Glomerular endothelial cell (primary cell): Measurements from ENCODE around the gene DENND1A. TPM values are rescaled to one million over a fixed set of nuclear protein-coding genes. Genes with fewer than 3 reads are reported as not detected.
"Not testable (repeated sequence)": the region's sequence is repeated elsewhere in the genome, so short reads cannot be mapped to it uniquely, and the experiment has no call there.

Experiments used
- DNase-seq: peaks from one replicate; pipeline ENCODE4 v3.0.0-alpha.2; 2011; ENCODE audit warnings: low read depth, low spot score; ENCODE audit errors: extremely low read depth
- total RNA-seq: library from RNA; depleted of rRNA; stranded (reverse); fragments of >200 nt; gene quantifications from 2 replicates; pipeline ENCODE4 v1.2.3, GENCODE V29; 2015

Gene DENND1A
- total RNA-seq, 1 donor from 2014 or later: 18.1 TPM

DNA sequence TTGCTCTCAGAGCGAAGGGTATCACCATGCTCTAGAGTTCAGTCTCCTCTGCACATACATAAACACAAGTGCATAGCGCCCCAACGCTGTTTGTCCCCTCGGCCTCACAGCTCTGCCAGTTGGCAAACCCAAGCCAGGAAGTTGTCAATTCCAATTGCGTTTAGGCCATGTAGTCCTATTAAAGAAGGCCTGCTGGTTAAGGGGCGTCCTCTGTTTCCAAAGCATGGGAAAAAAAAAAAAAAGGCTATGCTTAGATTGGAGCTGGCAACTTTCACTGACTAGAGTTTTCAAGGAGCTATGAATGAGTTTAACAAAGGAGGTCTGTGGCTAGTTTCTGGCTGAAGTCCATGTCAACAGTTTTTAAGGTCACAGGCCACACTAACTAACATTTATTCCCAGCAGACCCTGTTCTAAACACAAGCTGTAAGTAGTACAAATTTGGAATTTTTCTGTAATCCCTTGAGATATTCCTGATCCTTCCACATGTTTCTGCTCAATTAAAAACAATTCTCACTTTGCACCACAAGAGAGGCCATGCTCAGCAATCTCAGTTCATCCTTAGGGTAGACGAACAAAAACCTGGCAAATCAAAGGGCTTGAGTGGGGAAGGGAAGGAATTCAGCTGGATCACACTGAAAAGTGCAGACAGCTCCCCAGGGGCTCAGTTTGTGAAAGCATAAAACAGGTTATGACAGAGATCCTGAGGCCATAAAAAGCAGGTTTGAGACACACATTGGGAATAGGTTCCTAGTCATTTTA is 187.7 kb downstream of the DENND1A start:
- DNase-seq: no peak

DNA sequence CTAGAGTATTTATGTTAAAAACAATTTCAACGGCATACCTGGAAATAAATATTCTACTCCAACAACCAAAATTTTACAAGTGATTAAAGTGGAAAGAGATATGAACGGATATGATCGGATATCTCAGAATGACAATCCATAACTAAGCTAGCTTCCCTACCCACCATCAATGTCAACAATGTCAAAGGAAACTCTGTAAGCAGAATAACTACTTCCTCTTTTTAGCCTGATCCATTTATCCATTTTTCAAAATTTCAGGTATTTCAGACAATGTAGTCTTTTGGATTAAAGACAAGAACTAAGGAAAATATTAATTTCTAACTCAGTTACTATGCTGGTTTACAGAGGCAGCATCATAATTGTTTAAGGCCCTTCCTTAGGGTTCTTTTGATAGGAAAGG is 188.7 kb downstream of the DENND1A start:
- DNase-seq: no peak

DNA sequence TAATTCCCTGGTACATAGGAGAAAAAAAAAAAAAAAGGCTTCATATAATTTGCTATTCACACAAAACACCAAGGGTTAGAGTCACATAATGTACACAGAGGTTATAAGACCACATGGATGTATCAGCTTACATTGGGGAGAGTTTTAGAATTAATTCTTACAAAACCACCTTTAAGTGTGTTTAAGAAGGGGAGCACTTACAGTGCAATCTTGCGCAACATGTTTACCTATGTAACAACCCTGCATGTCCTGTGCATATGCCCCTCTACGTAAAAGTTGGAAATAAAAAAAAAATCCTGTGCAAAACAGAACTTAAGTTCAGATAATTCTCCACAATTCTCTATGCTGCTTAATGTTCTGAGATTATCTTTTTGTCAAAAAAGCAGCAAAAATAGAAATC is 190.0 kb downstream of the DENND1A start:
- no peak for DNase-seq

- no peak for DNase-seq
Measured at GRCh38 chr9:123739387-123739786, 190.5 kb downstream of the DENND1A start.

DNA sequence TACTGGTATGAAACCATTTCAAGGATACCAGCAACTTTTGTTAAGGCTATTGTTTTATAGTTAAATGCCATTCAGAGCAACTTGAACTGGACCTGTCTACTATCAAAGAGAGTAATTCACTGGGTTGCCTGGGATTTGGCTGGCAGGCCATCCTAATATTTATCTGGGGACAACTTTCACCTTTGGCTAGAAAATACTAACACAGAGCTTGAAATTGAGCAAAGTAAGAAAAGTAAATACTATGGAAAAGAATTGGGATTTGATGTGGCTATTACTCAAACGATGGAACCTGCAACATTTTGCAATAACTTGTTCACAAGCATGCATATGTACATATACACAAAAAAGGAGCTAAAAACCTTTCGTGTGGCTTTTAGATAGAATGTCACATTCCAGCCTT is 191.3 kb downstream of the DENND1A start:
- DNase-seq: no peak

DNA sequence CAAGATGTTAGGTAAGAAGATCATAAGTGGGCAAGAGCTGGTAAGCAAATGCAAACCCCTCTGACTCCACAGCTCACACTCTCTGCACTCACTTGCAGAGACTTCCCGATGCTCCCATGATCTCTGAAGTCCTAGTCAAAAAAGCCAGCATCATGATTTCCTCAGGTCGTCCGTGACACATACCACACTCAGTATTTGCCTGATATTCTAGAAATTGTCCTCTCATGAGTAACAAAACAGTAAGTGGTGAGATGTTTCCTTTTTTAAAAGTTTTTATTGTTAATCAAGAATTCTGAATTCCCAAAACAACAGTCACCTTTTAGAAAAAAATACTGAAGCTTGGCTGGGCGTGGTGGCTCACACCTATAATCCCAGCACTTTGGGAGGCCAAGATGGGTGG is 194.6 kb downstream of the DENND1A start:
- DNase-seq: no peak

GRCh38 chr9:123728571-123728970 is 201.4 kb downstream of the DENND1A start:
- DNase-seq: not testable (repeated sequence)

DNA sequence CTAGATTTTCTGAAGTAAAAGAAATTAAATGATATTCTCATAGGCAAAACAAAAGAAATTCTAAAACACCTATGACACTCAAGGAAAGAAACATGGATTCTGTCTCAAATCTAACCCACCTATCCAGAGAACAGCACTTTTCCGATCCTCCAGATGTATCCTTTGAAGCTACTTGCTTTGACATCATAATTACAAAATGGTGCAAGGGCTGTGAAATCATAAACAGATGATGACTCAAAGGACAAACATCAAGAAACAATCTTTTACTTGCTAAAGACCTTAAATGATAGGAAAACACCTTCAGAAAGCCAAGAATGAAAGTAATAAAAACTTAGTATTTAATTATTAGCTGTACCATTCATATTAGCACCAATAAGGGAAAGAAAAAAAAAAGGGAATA is 202.6 kb downstream of the DENND1A start:
- no peak for DNase-seq

DNA sequence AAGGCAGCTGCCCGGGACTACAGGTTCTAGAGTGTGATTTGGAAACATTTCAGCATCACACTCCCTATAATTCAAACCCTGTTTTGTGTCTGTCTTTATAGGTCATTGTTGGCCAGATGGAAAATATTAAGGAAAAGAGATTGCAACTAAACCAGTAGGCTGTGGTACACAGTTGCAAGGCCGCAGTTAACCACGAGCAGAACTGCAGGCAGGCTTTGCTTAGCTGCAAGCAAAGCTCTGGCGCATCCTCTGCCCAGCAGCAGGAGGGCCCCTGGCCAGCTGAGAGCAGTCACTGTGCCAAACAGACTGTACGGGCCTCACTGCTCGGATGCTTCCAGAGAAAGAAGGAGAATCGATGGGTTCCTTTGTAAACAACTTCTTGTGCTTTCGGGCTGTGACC is 204.5 kb downstream of the DENND1A start:
- DNase-seq: no peak

DNA sequence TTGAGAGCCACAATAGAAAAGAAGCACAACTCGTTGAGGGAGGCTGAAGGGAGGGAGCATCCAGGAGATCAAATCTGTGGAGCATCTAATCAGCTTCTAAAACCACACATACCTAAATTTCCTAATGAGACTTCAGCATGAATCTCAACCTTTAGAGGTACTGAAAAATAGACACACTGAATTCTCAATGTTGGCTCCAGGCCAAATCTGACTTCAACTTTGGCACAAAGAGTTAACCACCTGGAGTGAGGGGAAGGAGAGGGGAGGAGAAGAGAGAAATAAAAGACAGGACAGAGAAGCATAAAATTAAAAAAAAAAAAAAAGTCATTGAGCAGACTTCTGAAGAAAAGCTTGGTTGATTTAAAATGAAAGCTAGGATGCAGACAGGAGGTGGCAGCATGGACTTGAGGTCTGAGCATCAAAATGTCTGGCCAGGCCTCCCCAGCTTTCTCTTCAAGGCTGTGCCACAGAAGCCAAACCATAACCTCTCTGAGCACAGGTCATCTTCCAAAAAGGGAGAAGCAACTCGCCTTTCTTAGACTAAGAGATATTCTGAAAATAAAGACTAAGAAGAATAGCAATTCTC is 205.6 kb downstream of the DENND1A start:
- DNase-seq: peak; percentile 3

DNA sequence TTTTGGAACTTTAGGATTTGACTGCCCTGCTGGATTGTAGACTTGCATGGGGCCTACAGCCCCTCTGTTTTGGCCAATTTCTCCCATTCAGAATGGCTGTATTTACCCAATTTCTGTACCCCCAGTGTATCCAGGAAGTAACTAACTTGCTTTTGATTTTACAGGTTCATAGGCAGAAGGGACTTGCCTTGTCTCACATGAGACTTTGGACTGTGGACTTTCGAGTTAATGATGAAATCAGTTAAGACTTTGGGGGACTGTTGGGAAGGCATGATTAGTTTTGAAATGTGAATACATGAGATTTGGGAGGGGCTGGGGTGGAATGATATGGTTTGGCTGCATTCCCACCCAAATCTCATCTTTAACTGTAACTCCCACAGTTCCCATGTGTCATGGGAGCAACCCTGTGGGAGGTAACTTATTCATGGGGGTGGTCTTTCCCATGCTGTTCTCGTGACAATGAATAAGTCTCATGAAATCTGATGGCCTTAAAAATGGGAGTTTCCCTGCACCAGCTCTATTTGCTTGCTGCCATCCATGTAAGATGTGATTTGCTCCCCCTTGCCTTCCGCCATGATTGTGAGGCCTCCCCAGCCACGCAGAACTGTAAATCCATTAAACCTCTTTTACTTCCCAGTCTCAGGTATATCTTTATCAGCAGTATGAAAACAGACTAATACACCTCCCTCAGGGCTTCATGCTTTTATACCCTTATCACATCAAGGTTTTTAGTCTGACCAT is 206.6 kb downstream of the DENND1A start:
- DNase-seq: no peak

- no peak for DNase-seq
Measured at GRCh38 chr9:123722378-123722777, 207.5 kb downstream of the DENND1A start.

DNA sequence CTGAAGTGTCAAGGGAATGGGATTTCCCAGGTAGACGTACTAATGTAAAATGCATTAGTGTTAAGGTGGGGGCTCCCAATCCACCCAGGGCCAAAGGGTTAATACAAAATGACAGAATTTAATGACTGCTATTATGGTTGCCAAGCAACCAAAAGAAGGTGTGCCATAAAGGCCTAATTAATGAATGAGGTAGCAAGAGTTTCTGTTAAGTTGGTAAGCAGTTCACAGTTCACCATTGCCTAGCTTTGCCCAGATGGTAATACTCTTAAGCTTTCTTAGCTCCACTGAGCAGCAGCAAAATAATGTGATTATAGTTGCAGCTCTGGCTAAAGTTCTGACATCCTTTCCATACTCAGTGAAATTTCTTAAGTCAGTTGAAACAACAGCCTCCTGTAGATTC is 211.7 kb downstream of the DENND1A start:
- no peak for DNase-seq

DNA sequence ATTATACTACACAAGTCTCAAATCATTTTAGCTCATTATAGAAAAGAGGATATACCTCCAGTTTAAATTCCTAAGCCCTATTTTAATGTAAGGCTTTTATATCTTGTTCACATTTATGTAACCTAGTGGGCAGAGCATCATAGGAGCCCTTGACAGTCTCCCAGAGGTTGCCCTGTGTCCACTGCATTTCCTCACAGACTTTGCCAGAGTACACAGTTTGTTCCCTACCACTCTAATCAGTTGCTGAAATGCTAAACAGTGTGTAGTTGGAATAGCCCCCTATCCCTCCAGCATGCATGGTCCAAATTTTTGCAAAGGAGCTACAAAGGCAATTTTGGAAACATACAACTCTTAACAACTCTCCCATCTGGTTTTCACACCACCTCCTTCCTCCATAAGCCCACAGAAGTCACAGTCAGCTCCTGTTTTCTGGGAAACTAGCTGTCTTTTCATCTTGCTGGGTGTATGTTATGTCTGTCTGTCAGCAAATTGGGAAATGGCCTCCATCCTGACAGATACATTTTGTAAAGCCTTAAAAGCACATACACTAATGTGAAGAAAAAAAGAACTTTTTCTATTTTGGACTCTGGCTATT is 212.2 kb downstream of the DENND1A start:
- no peak for DNase-seq

DNA sequence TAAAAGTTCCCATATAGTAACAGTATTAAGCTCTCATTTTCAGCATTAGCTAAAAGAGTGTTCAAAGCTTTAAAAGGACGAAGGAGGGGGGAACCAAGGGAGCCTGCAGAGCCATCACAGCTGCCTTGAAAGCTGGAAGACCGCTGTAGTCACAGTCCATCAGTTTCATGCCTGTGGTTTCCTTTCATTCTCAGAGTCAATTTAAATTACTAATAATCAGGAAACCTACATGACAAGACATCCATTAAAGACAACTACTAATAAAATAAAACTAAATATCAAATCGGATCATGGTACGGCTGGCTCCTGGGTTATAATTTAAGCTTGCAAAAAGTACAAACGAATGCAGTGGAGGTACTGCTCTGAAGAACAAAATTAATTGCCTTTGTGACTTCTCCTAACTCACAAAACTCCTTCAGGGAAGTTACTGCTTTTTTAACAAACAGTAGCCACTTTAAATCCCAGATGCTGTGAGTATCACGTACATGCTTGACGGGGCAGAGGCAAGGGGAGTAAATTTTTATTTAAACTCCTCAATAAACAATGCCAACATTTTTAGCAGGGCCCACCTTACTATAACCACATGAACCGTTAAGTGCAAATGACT is 213.5 kb downstream of the DENND1A start:
- no peak for DNase-seq

- no peak for DNase-seq
Measured at GRCh38 chr9:123715258-123715657, 214.7 kb downstream of the DENND1A start.

GRCh38 chr9:123713282-123713681 is 216.6 kb downstream of the DENND1A start:
- DNase-seq: no peak

- no peak for DNase-seq
Measured at GRCh38 chr9:123712399-123712798, 217.5 kb downstream of the DENND1A start.

GRCh38 chr9:123710299-123710698 is 219.6 kb downstream of the DENND1A start:
- DNase-seq: peak; percentile 7

- no peak for DNase-seq
Measured at GRCh38 chr9:123702483-123702882, 227.4 kb downstream of the DENND1A start.

GRCh38 chr9:123697686-123698085 is 232.2 kb downstream of the DENND1A start:
- DNase-seq: no peak
